Osteoblast (primary cell): ENCODE data around the gene DCAKD. TPM values are rescaled to one million over a fixed set of nuclear protein-coding genes. Genes with fewer than 3 reads are reported as not detected.

Experiments used
- DNase-seq: peaks from one replicate; pipeline ENCODE4 v3.0.0; 2011; ENCODE audit warnings: low spot score, mixed read lengths; ENCODE audit not compliant: insufficient read length; ENCODE audit errors: missing footprints
- H2AFZ ChIP-seq: 2 replicates; pipeline ENCODE4 v1.6.0; 2011; ENCODE audit warnings: mild to moderate bottlenecking, low read length
- H3K27ac ChIP-seq: 2 replicates; pipeline ENCODE4 v1.5.1; 2011; ENCODE audit warnings: mild to moderate bottlenecking, low read depth, low read length, moderate library complexity
- H3K27me3 ChIP-seq: 2 replicates; pipeline ENCODE4 v1.6.0; 2012; ENCODE audit warnings: mild to moderate bottlenecking, control low read depth, inconsistent platforms, low read length, moderate library complexity; ENCODE audit not compliant: insufficient read depth
- H3K36me3 ChIP-seq: 2 replicates; pipeline ENCODE4 v1.5.1; 2011; ENCODE audit warnings: mild to moderate bottlenecking, low read length, control low read depth, moderate library complexity; ENCODE audit not compliant: insufficient read depth
- H3K4me1 ChIP-seq: 2 replicates; pipeline ENCODE4 v1.5.1; 2011; ENCODE audit warnings: mild to moderate bottlenecking, low read length, control low read depth, moderate library complexity; ENCODE audit not compliant: insufficient read depth
- H3K4me2 ChIP-seq: 2 replicates; pipeline ENCODE4 v1.6.0; 2011; ENCODE audit warnings: mild to moderate bottlenecking, low read length; ENCODE audit not compliant: insufficient read depth
- H3K4me3 ChIP-seq: fragments of 200-600 bp; sonication (generic); 3 replicates; pipeline ENCODE4 v1.5.1; 2012; ENCODE audit warnings: mild to moderate bottlenecking, low read length, inconsistent platforms; ENCODE audit not compliant: insufficient read depth
- H3K79me2 ChIP-seq: 2 replicates; pipeline ENCODE4 v1.6.0; 2012; ENCODE audit warnings: mild to moderate bottlenecking, low read length, control low read depth, inconsistent platforms; ENCODE audit not compliant: insufficient read depth
- H3K9me3 ChIP-seq: 2 replicates; pipeline ENCODE4 v1.5.1; 2011; ENCODE audit warnings: low read depth, low read length, control low read depth
- H4K20me1 ChIP-seq: 2 replicates; pipeline ENCODE4 v1.6.0; 2012; ENCODE audit warnings: mild to moderate bottlenecking, low read length, control low read depth; ENCODE audit not compliant: insufficient read depth
- CTCF ChIP-seq: IDR thresholded peaks from 2 replicates; pipeline ENCODE4 v1.5.1; 2011; ENCODE audit warnings: mild to moderate bottlenecking, low read depth, low read length, moderate library complexity; ENCODE audit errors: extremely low read depth
- total RNA-seq: library from RNA; depleted of rRNA; stranded (reverse); fragments of >200 nt; gene quantifications from 2 replicates; pipeline ENCODE4 v1.2.3, GENCODE V29; 2012

DCAKD gene
- total RNA-seq, 1 donor = 39.1 TPM

DNA sequence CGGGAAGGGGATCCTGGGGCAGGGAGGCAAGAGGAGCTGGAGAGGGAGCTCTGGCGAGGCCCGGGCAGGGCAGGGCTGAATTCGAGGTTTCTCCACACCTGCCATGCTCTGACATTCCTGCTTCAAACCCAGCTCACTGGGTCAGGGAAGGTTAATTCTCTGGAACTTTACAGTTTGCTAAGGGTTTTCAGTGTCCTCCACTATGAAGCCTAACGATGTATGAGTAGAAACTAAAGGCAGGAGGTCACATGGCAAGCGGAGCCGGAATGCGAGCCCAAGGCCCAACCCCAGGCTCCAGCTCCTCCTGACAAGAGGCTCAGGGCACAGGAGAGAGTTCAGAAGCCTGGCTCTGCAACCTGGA, 29.2 kb downstream of the DCAKD start:
- Histone ChIP-seq H3K36me3 (peaks cover 5% of the 10 kb centered on the region), H3K4me1 (peaks cover 16% of the 10 kb centered on the region), H3K4me3 (no peak overlapping the region), H2AFZ (no peak overlapping the region), H3K27me3 (peaks cover 4% of the 10 kb centered on the region), H3K27ac (no peak overlapping the region), H3K9me3 (no peaks in the 10 kb centered on the region), H3K79me2 (no peaks in the 10 kb centered on the region), H4K20me1 (no peaks in the 10 kb centered on the region), H3K4me2 (peak overlapping the region; percentile 83)
- no peak for TF ChIP-seq CTCF
- DNase-seq = peak; percentile 30

- H3K4me1 ChIP-seq = peaks cover 16% of the 10 kb centered on the region
- peak; percentile 99 for DNase-seq
- H3K9me3 ChIP-seq = no peaks in the 10 kb centered on the region
- peaks cover 3% of the 10 kb centered on the region for H3K36me3 ChIP-seq
- H4K20me1 ChIP-seq = no peaks in the 10 kb centered on the region
- peak overlapping the region; percentile 76 for H2AFZ ChIP-seq
- H3K27ac ChIP-seq = no peak overlapping the region
- no peaks in the 10 kb centered on the region for H3K79me2 ChIP-seq
- TF ChIP-seq CTCF = peak; percentile 61
- H3K27me3 ChIP-seq = peaks cover 4% of the 10 kb centered on the region
- peak overlapping the region; percentile 83 for H3K4me2 ChIP-seq
- peak overlapping the region; percentile 67 for H3K4me3 ChIP-seq
These were observed 29.7 kb downstream of the DCAKD start for GRCh38 chr17:45021607-45022287.

- TF ChIP-seq CTCF = no peak
- H3K4me3 ChIP-seq = no peak overlapping the region
- no peaks in the 10 kb centered on the region for H3K79me2 ChIP-seq
- peaks cover 4% of the 10 kb centered on the region for H3K27me3 ChIP-seq
- H3K9me3 ChIP-seq = no peaks in the 10 kb centered on the region
- DNase-seq = peak; percentile 91
- no peaks in the 10 kb centered on the region for H3K36me3 ChIP-seq
- H3K27ac ChIP-seq = no peak overlapping the region
- H3K4me2 ChIP-seq = peak overlapping the region; percentile 32
- peaks cover 16% of the 10 kb centered on the region for H3K4me1 ChIP-seq
- H4K20me1 ChIP-seq = no peaks in the 10 kb centered on the region
- no peak overlapping the region for H2AFZ ChIP-seq
These were observed 30.9 kb downstream of the DCAKD start for GRCh38 chr17:45020354-45021138.
